Fibroblast of pulmonary artery (primary cell): ENCODE results near the gene RYK.

Experiments
- DNase-seq: peaks from one replicate; pipeline ENCODE4 v3.0.0-alpha.2; 2010; ENCODE audit warnings: low read depth
- H3K4me3 ChIP-seq: replicated peaks from 2 replicates; pipeline ENCODE4 v1.5.1; 2011; ENCODE audit warnings: low read depth, mild to moderate bottlenecking, control low read depth, low read length, moderate library complexity
- CTCF ChIP-seq: IDR thresholded peaks from 2 replicates; pipeline ENCODE4 v1.5.1; 2011; ENCODE audit warnings: mild to moderate bottlenecking, control low read depth, low read length, inconsistent platforms; ENCODE audit errors: missing control alignments

Gene RYK

GRCh38 chr3:134153761-134154160 lies 96.9 kb downstream of the RYK start:
- no peak overlapping the region for H3K4me3 ChIP-seq
- no peak for TF ChIP-seq CTCF
- DNase-seq = no peak

GRCh38 chr3:134150476-134150875 lies 100.2 kb downstream of the RYK start:
- TF ChIP-seq CTCF = no peak
- no peak for DNase-seq
- H3K4me3 ChIP-seq = no peak overlapping the region

- no peak for DNase-seq
Observed at GRCh38 chr3:134149286-134149685, 101.4 kb downstream of the RYK start.

GRCh38 chr3:134148534-134148933 lies 102.1 kb downstream of the RYK start:
- TF ChIP-seq CTCF = no peak
- no peak for DNase-seq
- no peak overlapping the region for H3K4me3 ChIP-seq

More at GRCh38 chr3:134149286-134149685, 101.4 kb downstream of the RYK start:
- H3K4me3 ChIP-seq = no peak overlapping the region
- TF ChIP-seq CTCF = no peak

GRCh38 chr3:134147411-134147810 lies 103.2 kb downstream of the RYK start:
- no peak for DNase-seq
- no peak for TF ChIP-seq CTCF
- no peak overlapping the region for H3K4me3 ChIP-seq

- DNase-seq = no peak
- no peak for TF ChIP-seq CTCF
- H3K4me3 ChIP-seq = no peak overlapping the region
Observed at GRCh38 chr3:134146666-134147065, 104.0 kb downstream of the RYK start.

GRCh38 chr3:134145183-134145582 lies 105.5 kb downstream of the RYK start:
- TF ChIP-seq CTCF = no peak
- no peak for DNase-seq
- H3K4me3 ChIP-seq = no peak overlapping the region
